ENCODE results near the gene ZNF275. TPM values are rescaled to one million over a fixed set of nuclear protein-coding genes. Genes with fewer than 3 reads are reported as not detected.

The ZNF275 gene
- total RNA-seq, 4 donors from 2014 or later = 13.6 to 20.1 (median 16.2) TPM

- Histone ChIP-seq H3K27me3 (no peaks in the 10 kb centered on the region), H3K9me3 (no peaks in the 10 kb centered on the region), H3K4me3 (no peak overlapping the region), H3K36me3 (peaks cover 0 to 4% of the 10 kb centered on the region in 2 donors), H3K4me1 (peaks cover 0 to 18% (median 0%) of the 10 kb centered on the region in 3 donors), H3K27ac (no peak overlapping the region)
- TF ChIP-seq POLR2A (IDR thresholded peaks at IDR 0.05) (no peak), EP300 (IDR thresholded peaks at IDR 0.05) (no peak), POLR2AphosphoS5 (IDR thresholded peaks at IDR 0.05) (no peak)
- TF ChIP-seq, protein P1, sequence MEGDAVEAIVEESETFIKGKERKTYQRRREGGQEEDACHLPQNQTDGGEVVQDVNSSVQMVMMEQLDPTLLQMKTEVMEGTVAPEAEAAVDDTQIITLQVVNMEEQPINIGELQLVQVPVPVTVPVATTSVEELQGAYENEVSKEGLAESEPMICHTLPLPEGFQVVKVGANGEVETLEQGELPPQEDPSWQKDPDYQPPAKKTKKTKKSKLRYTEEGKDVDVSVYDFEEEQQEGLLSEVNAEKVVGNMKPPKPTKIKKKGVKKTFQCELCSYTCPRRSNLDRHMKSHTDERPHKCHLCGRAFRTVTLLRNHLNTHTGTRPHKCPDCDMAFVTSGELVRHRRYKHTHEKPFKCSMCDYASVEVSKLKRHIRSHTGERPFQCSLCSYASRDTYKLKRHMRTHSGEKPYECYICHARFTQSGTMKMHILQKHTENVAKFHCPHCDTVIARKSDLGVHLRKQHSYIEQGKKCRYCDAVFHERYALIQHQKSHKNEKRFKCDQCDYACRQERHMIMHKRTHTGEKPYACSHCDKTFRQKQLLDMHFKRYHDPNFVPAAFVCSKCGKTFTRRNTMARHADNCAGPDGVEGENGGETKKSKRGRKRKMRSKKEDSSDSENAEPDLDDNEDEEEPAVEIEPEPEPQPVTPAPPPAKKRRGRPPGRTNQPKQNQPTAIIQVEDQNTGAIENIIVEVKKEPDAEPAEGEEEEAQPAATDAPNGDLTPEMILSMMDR (IDR thresholded peaks at IDR 0.05) = no peak
- ATAC-seq = no peak
- WGBS, 2 donors (ENCODE audit: low coverage in 1 of 2) = 72 to 80% methylated on average over 2 to 3 of the region's 11 CpGs
Observed at GRCh38 chrX:153336121-153336894, 2.4 kb downstream of the ZNF275 start.

DNA sequence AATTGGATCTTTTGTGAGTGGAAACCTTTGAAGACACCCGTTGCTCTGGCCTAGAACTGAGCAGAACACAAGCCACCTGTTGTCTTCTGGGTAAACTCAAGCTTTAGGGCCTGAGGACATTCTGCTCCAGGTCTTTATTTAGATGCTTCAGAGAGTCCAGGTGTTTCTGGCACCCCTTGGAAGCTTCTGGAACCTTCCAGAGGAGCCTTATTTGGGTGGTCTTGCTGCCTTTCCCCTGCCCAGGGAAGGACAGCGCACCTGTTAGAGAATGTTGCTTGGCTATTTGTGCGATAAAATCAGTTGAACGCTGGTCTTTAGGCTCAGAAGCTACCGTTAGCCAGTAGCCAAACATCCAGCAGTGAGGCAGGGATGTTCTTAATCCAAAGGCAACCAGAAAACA is 3.0 kb downstream of the ZNF275 start:
- 74% methylated on average over 3 of the region's 5 CpGs; no CpG with 5 or more reads in 1 of the 2 donors for WGBS, 2 donors (ENCODE audit: low coverage in 1 of 2)
- Histone ChIP-seq H3K9me3 (no peaks in the 10 kb centered on the region), H3K36me3 (peaks cover 0 to 4% of the 10 kb centered on the region in 2 donors), H3K4me3 (no peak overlapping the region), H3K27ac (no peak overlapping the region), H3K4me1 (peaks cover 0 to 18% (median 0%) of the 10 kb centered on the region in 3 donors), H3K27me3 (no peaks in the 10 kb centered on the region)
- no peak for ATAC-seq
- TF ChIP-seq EP300 (IDR thresholded peaks at IDR 0.05) = no peak
- no peak for TF ChIP-seq POLR2AphosphoS5 (IDR thresholded peaks at IDR 0.05)
- TF ChIP-seq, protein P1 (IDR thresholded peaks at IDR 0.05) = no peak
- TF ChIP-seq POLR2A (IDR thresholded peaks at IDR 0.05) = no peak

- no peaks in the 10 kb centered on the region for H3K27me3 ChIP-seq
- no peak overlapping the region for H3K27ac ChIP-seq
- 79 to 80% methylated on average over 1 to 6 of the region's 7 CpGs for WGBS, 2 donors (ENCODE audit: low coverage in 1 of 2)
- H3K36me3 ChIP-seq = peaks cover 0 to 7% of the 10 kb centered on the region in 2 donors
- no peak for ATAC-seq
- H3K9me3 ChIP-seq = no peaks in the 10 kb centered on the region
- no peak overlapping the region for H3K4me3 ChIP-seq
- H3K4me1 ChIP-seq = peaks cover 0 to 25% (median 0%) of the 10 kb centered on the region in 3 donors
- no peak for TF ChIP-seq POLR2AphosphoS5 (IDR thresholded peaks at IDR 0.05)
- TF ChIP-seq POLR2A (IDR thresholded peaks at IDR 0.05) = no peak
- TF ChIP-seq, protein P1 (IDR thresholded peaks at IDR 0.05) = no peak
- no peak for TF ChIP-seq EP300 (IDR thresholded peaks at IDR 0.05)
Observed at GRCh38 chrX:153338836-153339235, 4.9 kb downstream of the ZNF275 start.

DNA sequence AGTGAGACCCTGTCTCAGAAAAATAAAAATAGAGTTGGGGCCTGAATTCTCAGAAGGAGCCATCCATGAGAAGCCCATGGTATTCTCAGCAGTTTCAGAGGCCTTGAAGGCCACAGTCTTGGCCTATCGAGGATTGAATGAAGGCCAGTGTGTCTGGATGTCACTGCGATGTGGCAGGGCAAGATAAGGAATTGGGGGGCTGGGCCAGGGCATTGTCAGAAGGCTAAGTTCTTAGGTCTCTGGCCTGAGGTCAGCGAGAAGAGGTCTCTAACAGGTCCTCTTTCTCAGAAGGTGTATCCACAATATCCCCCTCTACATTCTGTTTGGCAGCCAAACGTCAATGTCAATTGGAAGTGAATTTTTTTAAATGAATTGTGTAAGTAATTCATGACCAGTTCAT is 5.7 kb downstream of the ZNF275 start:
- TF ChIP-seq EP300 (IDR thresholded peaks at IDR 0.05) (no peak), POLR2A (IDR thresholded peaks at IDR 0.05) (no peak), POLR2AphosphoS5 (IDR thresholded peaks at IDR 0.05) (no peak)
- TF ChIP-seq, protein P1 (IDR thresholded peaks at IDR 0.05) = no peak
- peaks cover 0 to 16% of the 10 kb centered on the region in 2 donors for H3K36me3 ChIP-seq
- ATAC-seq = no peak
- peaks cover 0 to 25% (median 0%) of the 10 kb centered on the region in 3 donors for H3K4me1 ChIP-seq
- no peak overlapping the region for H3K27ac ChIP-seq
- WGBS, 2 donors (ENCODE audit: low coverage in 1 of 2) = 100% methylated on average over 1 of the region's 4 CpGs; no CpG with 5 or more reads in 1 of the 2 donors
- H3K27me3 ChIP-seq = no peaks in the 10 kb centered on the region
- no peaks in the 10 kb centered on the region for H3K9me3 ChIP-seq
- no peak overlapping the region for H3K4me3 ChIP-seq

DNA sequence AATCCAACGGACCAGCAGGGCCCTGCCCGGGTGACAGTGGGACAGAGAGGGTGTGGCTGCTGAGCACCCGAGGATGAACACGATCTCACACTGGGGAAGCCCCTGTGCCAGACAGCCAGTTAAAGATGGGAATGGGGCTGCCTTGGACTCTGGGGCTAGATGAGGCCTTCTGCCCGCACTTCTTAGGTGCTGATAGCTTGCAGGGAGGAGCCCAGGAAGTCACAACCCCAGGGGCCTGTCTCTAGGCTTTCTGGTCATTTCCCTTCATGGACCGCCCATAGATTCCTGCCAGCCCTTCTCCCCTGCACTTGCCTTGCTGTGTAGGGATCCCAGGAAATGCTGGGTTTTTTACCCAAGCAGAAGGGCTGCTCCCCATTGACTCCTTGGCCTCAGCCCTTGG is 6.2 kb downstream of the ZNF275 start:
- no peak overlapping the region for H3K4me3 ChIP-seq
- TF ChIP-seq POLR2AphosphoS5 (IDR thresholded peaks at IDR 0.05) (no peak), EP300 (IDR thresholded peaks at IDR 0.05) (no peak), POLR2A (IDR thresholded peaks at IDR 0.05) (no peak)
- TF ChIP-seq, protein P1 (IDR thresholded peaks at IDR 0.05) = no peak
- no peak for ATAC-seq
- 100% methylated on average over 2 of the region's 6 CpGs; no CpG with 5 or more reads in 1 of the 2 donors for WGBS, 2 donors (ENCODE audit: low coverage in 1 of 2)
- H3K4me1 ChIP-seq = peaks cover 0 to 21% (median 0%) of the 10 kb centered on the region in 3 donors
- no peaks in the 10 kb centered on the region for H3K27me3 ChIP-seq
- peaks cover 0 to 20% of the 10 kb centered on the region in 2 donors for H3K36me3 ChIP-seq
- H3K9me3 ChIP-seq = no peaks in the 10 kb centered on the region
- H3K27ac ChIP-seq = no peak overlapping the region

Measured in gastroesophageal sphincter (tissue), 4 donors.